OCI-LY3 (cell line): ENCODE results near the gene GRID1.

Experiments
- H2AFZ ChIP-seq: fragments of 200-600, 300-600 bp; shearing (Covaris generic); 2 replicates; pipeline ENCODE4 v1.6.0; 2014; ENCODE audit warnings: antibody characterized with exemption, low read depth, low read length
- H3K27ac ChIP-seq: fragments of 200-600, 300-600 bp; sonication (generic); 2 replicates; pipeline ENCODE4 v1.5.1; 2014; ENCODE audit warnings: mild to moderate bottlenecking, low read length, moderate library complexity, mixed read lengths
- H3K27me3 ChIP-seq: fragments of 200-600, 300-600 bp; sonication (generic); 2 replicates; pipeline ENCODE4 v1.6.1; 2014; ENCODE audit warnings: low read depth, low read length, mixed read lengths
- H3K36me3 ChIP-seq: fragments of 200-600, 300-600 bp; sonication (generic); replicated peaks from 2 replicates; pipeline ENCODE3; 2014; ENCODE audit warnings: low read depth, low read length, mixed read lengths
- H3K4me1 ChIP-seq: fragments of 300-600, 200-600 bp; sonication (generic); 2 replicates; pipeline ENCODE4 v1.6.1; 2014; ENCODE audit warnings: low read length, mixed read lengths
- H3K4me2 ChIP-seq: fragments of 200-600, 300-600 bp; sonication (generic); 2 replicates; pipeline ENCODE4 v1.6.1; 2014; ENCODE audit warnings: low read length, mixed read lengths
- H3K4me3 ChIP-seq: fragments of 300-600, 200-600 bp; sonication (generic); 2 replicates; pipeline ENCODE4 v1.5.1; 2014; ENCODE audit warnings: antibody characterized with exemption, mild to moderate bottlenecking, low read length, moderate library complexity
- H3K79me2 ChIP-seq: fragments of 300-600, 200-600 bp; shearing (Covaris generic); 2 replicates; pipeline ENCODE4 v1.6.1; 2014; ENCODE audit warnings: mild to moderate bottlenecking, low read length, mixed read lengths
- H3K9ac ChIP-seq: fragments of 300-600, 200-600 bp; shearing (Covaris generic); 2 replicates; pipeline ENCODE4 v1.6.0; 2014; ENCODE audit warnings: mild to moderate bottlenecking, low read length, moderate library complexity
- H3K9me3 ChIP-seq: fragments of 200-600, 300-600 bp; shearing (Covaris generic); 2 replicates; pipeline ENCODE4 v1.6.1; 2014; ENCODE audit warnings: low read length, mixed read lengths; ENCODE audit not compliant: insufficient read depth
- H4K20me1 ChIP-seq: fragments of 200-600, 300-600 bp; sonication (generic); 2 replicates; pipeline ENCODE4 v1.6.1; 2016; ENCODE audit warnings: low read length, mixed read lengths; ENCODE audit not compliant: insufficient read depth
- EZH2phosphoT487 ChIP-seq: fragments of 200-600 bp; shearing (Covaris generic); IDR thresholded peaks from 2 replicates; pipeline ENCODE4 v1.6.1; 2018; ENCODE audit warnings: antibody characterized with exemption, mixed run types, low read depth
- TF ChIP-seq, protein P1 (sequence below): fragments of 200-600, 300-600 bp; sonication (generic); IDR thresholded peaks from 2 replicates; pipeline ENCODE4 v1.5.1; 2014; ENCODE audit warnings: antibody characterized with exemption, low read length, low read depth

GRID1 gene

DNA sequence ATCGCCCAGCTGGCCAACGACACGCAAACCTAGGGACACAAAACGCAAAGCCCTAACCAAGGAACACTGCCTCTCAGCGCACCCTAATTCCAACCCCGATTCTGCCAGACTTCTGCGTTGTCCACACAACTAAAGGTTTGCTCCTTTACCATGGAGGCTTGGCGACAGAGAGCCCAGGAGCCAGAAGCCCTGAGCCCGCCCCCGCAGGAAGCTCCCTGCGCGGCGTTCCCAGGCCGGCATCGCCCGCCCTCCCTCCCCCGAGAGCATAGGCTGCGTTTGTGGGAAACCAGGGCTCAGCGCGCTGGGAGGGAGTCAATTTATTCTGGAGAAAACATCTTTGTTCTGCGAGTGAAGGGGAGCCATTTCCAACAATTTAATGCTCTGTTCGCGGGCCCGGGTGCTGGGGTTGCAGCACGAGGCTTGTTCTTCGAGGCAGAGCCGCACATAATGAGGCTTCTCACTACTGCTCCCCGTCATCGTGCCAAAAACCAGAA lies 103.9 kb downstream of the GRID1 start:
- Histone ChIP-seq H3K27me3 (no peaks in the 10 kb centered on the region), H4K20me1 (no peaks in the 10 kb centered on the region), H3K36me3 (no peaks in the 10 kb centered on the region), H3K27ac (no peak overlapping the region), H3K9me3 (no peaks in the 10 kb centered on the region), H3K9ac (no peak overlapping the region), H2AFZ (no peak overlapping the region), H3K4me2 (no peak overlapping the region), H3K79me2 (no peaks in the 10 kb centered on the region), H3K4me3 (no peak overlapping the region), H3K4me1 (peaks cover 5% of the 10 kb centered on the region)
- TF ChIP-seq, protein P1, sequence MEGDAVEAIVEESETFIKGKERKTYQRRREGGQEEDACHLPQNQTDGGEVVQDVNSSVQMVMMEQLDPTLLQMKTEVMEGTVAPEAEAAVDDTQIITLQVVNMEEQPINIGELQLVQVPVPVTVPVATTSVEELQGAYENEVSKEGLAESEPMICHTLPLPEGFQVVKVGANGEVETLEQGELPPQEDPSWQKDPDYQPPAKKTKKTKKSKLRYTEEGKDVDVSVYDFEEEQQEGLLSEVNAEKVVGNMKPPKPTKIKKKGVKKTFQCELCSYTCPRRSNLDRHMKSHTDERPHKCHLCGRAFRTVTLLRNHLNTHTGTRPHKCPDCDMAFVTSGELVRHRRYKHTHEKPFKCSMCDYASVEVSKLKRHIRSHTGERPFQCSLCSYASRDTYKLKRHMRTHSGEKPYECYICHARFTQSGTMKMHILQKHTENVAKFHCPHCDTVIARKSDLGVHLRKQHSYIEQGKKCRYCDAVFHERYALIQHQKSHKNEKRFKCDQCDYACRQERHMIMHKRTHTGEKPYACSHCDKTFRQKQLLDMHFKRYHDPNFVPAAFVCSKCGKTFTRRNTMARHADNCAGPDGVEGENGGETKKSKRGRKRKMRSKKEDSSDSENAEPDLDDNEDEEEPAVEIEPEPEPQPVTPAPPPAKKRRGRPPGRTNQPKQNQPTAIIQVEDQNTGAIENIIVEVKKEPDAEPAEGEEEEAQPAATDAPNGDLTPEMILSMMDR = no peak
- TF ChIP-seq EZH2phosphoT487 = no peak

DNA sequence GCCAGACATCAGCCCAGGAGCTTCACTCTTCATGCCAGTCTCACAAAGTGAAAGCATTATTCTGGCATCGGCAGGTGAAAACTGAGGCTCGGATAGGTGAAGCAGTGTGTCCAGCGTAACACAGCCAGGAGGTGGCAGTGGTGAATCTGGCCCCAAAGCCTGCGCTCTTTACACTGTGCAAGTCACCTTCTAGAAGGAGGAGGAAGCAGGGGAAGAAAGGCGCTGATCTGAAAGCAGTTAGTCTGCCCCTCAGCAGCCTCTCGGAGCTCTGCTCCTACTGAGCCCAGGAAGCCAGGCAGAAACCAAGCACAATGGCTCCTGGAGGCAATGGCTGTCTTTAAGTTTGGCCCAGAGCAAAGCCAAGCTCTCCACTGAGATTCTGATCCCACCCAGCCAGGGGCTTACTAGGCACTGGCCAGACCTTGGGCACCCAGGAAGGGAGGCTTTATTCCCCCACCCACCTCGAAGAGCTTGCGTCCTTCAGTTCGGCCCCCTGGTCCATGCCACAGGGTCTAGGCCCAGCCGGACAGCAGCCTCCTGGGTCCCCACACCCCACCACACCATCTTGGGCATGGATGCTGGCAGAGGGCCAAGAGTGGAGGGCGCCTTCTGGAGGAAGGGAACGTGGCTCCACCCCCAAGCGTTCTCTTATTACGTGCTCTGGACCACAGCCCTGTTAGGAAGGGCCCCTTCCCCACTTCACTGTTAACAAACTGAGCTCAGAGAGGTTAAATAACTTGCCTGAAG lies 104.5 kb downstream of the GRID1 start:
- H4K20me1 ChIP-seq = no peaks in the 10 kb centered on the region
- no peak overlapping the region for H3K27ac ChIP-seq
- H3K36me3 ChIP-seq = no peaks in the 10 kb centered on the region
- TF ChIP-seq, protein P1 = peak; percentile 66
- no peak for TF ChIP-seq EZH2phosphoT487
- H3K9me3 ChIP-seq = no peaks in the 10 kb centered on the region
- H3K9ac ChIP-seq = 0 out of 2 replicates have a peak overlapping the region, but pooled peaks have one; percentile 24
- H3K4me2 ChIP-seq = peak overlapping the region; percentile 59
- H3K4me3 ChIP-seq = 0 out of 2 replicates have a peak overlapping the region, but pooled peaks have one; percentile 31
- H2AFZ ChIP-seq = 0 out of 2 replicates have a peak overlapping the region, but pooled peaks have one; percentile 46
- no peaks in the 10 kb centered on the region for H3K79me2 ChIP-seq
- H3K27me3 ChIP-seq = no peaks in the 10 kb centered on the region
- H3K4me1 ChIP-seq = peaks cover 5% of the 10 kb centered on the region

DNA sequence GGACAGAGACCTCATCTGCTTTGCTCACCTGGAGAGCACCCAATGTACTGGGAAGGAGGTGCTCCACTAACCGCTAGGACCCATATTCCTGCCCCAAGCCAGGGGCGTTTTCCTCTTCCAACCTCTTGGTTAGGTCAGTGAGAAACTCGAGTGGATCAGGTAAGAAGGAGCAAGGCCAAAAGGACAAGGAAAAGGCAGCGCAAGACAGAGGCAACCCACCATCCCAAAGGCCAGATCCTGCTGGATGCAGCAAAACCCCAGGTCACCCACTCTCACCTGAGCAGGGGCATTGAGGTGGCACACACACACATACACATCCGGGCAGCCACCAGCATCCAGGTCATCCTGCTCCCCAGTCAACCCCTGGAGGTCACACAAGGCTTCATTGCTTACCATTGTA lies 105.1 kb downstream of the GRID1 start:
- peak overlapping the region; percentile 59 for H3K4me2 ChIP-seq
- no peak overlapping the region for H2AFZ ChIP-seq
- no peaks in the 10 kb centered on the region for H3K36me3 ChIP-seq
- no peaks in the 10 kb centered on the region for H3K9me3 ChIP-seq
- H3K27me3 ChIP-seq = no peaks in the 10 kb centered on the region
- no peaks in the 10 kb centered on the region for H3K79me2 ChIP-seq
- no peaks in the 10 kb centered on the region for H4K20me1 ChIP-seq
- no peak overlapping the region for H3K9ac ChIP-seq
- H3K4me3 ChIP-seq = no peak overlapping the region
- no peak overlapping the region for H3K27ac ChIP-seq
- H3K4me1 ChIP-seq = peaks cover 5% of the 10 kb centered on the region
- TF ChIP-seq, protein P1 = no peak
- TF ChIP-seq EZH2phosphoT487 = no peak

DNA sequence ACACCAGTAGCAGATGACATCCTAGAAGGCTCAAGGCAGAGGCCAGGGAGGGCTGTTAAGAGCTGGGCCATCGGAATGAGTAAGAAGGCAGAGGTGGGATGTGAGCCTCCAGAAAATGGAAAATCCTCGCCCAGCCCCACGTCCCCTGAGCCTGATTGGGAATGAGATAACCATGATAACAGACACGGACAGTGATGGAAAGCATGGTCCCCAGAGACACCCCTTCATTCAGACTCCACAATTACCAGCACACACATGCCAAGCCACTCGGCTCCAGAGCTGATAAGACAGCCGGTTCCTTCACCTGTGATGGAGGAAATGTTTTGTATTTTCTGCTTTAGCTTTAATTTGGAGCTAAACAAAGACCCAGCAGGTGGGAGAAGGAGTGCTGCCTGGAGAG lies 106.0 kb downstream of the GRID1 start:
- Histone ChIP-seq H3K36me3 (no peaks in the 10 kb centered on the region), H3K79me2 (no peaks in the 10 kb centered on the region), H3K9me3 (no peaks in the 10 kb centered on the region), H2AFZ (no peak overlapping the region), H4K20me1 (no peaks in the 10 kb centered on the region), H3K4me1 (peaks cover 5% of the 10 kb centered on the region), H3K27ac (no peak overlapping the region), H3K9ac (no peak overlapping the region), H3K4me2 (no peak overlapping the region), H3K27me3 (no peaks in the 10 kb centered on the region), H3K4me3 (no peak overlapping the region)
- TF ChIP-seq, protein P1 = no peak
- TF ChIP-seq EZH2phosphoT487 = no peak
